G401 (cell line): ENCODE results near the gene RELT. TPM values are rescaled to one million over a fixed set of nuclear protein-coding genes. Genes with fewer than 3 reads are reported as not detected.
A peak's percentile ranks its signal among the peaks of the same experiment; 100 is the strongest.

Experiments used
- DNase-seq: peaks from one replicate; pipeline ENCODE4 v3.0.0-alpha.2; 2015; ENCODE audit warnings: low spot score
- in situ Hi-C: cut with HindIII; loops from 2 replicates; pipeline ENCODE4 v1.10.0; 2016; ENCODE audit warnings: low sequenced_read_pairs, mixed read lengths
- total RNA-seq: library from RNA; depleted of rRNA; stranded (reverse); fragments of >200 nt; shearing (Covaris generic); gene quantifications from 2 replicates; pipeline ENCODE4 v1.2.3, GENCODE V29; 2014

The RELT gene
- total RNA-seq, 1 experiment from 2014 or later = 6.7 TPM

DNA sequence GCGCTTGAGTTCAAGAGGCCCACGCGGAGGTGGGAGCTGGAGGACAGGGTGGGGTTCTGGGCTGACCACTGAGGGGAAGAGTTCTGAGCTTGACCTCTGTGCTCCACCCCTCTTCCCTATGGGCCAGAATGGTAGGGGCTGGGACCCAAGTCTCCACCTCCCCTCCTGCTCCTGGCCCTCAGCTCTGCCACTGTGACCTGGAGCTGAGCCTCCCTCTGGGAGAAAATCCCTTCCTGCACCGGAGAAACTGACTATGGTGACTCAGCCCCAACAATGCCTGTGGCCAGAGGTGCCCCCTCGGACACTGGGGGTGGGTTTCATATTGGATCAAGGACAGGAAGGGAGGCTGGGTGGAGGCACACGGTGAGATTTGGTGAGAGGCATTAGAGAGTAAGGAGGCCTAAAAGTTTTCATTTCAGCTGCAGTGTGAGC is 23.0 kb downstream of the RELT start:
- no peak for DNase-seq
- in situ Hi-C loops = no loop called here

DNA sequence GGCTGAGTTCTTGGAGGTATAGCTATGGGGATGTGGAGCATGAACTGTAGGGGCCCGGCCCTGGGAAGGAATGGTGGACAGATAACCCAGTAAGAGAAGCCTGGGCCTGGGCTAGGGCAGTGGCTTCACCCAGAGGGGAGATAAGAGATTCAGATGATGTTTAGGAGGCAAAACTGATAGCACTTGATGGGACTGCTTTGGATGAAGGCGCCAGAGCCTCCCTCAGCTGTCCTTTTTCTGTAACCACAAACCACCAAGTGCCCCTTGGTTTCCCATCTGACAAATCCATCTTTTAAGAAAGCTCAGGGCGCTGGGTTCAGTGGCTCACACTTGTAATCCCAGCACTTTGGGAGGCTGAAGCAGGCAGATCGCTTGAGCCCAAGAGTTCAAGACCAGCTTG is 23.4 kb downstream of the RELT start:
- DNase-seq = no peak
- in situ Hi-C loops = no loop called here

DNA sequence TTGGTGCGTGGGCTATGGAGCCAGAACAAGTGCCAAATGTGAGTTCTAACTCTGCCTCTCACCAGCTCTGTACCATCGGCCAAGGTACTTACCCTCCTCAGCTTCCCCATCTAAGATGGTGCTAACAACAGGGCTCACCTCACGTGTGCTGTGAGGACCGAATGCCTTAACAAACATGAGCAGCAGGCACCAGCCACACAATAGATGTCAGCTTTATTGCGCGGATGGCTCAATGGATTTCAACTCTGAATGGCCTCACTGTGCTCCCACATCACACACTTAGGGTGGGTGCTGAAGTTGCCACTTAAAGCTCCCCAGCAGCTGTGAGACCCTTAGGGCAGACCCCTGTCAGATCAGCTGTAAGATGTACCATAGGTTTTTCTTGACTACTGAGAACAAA is 24.1 kb downstream of the RELT start:
- no peak for DNase-seq
- in situ Hi-C loops = no loop called here

DNA sequence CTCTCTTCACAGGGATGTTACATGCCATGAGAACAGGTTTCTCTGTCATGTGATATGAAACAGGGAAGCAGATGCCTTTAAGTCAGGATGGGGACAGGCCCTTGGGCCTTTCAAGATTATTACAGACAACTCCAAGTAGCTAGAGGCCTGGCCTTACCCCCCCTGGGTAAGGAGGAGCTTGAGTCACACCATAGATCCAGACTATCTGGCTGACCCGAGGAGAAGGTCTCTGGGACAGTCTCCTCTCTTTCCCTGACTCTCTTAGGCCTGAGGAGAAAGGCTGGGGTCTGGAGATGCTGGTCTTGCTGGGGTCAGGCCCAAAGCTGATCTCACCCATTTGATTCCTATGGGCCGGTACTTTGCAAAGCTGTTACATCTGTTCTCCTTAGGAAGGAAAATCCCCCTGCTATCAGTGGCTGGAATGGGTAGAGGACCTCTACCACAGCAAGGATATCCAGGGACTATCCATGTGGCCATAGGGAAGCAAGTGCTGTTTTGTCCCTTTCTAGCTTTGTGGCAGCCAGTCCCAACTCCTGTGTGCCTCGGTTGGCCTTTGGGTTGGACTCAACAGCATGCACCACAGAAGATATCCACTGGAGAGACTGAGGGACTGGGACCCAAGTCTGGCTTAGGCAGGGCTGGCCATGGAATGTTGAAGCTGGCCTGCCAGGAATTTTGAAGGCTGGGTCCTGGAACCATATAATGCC is 25.2 kb downstream of the RELT start:
- no peak for DNase-seq
- in situ Hi-C loops = no loop called here

DNA sequence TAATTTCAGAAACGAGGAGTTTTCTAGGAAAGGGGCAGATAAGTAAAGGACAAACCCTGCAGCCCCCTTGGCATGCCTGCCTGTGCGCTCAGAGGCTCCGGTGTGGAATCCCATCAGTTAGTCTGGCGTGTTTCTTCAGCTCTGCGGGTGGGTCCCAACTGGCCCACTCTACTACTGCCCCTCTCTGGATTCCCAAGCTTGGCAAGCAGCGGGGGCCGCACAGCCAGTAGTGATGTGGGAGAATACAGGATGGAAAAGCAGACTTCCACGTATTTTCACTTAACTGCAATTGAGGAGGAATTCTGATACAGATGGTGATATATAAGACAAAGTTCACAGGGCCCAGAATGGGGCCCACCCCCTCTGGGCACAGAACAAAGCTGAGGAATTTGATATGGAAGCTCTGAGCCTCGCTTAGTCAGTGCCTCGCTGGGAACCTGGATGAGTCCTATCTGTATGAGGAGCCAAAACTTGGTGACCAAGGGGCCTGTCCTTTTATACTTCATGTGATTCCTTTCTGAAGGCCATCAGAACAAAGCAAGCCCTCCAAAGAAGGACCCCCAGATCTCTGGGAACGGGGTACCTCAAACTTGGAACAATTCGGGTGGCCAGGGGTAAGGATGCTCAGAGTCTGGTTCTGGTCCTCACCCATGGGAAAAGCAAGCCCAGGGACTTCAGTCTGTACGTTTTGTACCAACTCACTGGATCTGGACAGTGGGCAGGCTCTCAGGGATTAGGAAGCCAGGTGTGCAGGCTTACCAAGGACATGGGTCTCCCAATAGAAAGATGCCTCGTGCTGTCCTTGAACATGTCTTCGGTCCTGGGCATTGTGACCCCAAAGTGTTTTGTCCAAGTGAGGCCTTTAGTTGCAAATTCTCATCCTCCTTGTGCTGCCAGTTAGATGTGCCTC is 26.0 kb downstream of the RELT start:
- no peak for DNase-seq

DNA sequence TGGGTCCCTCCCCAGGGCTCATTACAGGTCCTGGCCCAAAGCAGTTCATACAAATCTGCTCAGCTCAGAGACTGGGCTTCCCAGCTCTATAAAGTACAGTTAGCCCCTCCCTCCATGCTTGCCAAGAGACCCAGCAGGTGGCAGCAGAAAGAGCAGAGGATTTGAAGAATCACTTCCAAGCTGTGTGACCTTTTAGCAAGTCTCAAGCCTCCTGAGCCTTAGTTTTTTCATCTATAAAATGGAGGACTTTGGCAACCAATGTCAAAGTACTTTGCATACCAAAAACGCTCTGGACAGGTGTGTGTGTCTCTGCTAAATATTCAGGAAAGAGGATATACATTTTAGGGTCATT is 26.6 kb downstream of the RELT start:
- in situ Hi-C loops = no loop called here

More for the DNA sequence above, 26.0 kb downstream of the RELT start:
- in situ Hi-C loops = no loop called here

DNA sequence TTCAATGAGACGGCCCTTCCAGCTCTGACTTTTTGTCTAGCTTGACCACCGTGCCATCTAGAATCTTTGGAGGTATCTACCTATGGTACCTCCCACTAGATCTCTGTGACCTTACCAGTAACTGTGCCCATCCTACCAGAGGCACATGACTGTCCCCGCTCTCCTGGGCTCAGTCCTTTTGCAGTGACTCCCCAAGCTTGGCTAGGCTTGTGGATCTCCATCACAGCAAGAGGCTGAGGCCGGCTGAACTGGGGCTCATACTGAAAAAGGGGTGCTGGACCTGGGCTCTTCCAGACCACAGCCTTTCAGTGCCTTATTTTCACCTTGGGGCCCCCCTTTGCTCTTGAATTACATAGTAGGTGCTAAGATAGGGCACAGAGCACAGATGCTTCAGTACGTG is 27.3 kb downstream of the RELT start:
- DNase-seq = no peak
- in situ Hi-C loops = no loop called here

More for the DNA sequence above, 26.6 kb downstream of the RELT start:
- DNase-seq = no peak

DNA sequence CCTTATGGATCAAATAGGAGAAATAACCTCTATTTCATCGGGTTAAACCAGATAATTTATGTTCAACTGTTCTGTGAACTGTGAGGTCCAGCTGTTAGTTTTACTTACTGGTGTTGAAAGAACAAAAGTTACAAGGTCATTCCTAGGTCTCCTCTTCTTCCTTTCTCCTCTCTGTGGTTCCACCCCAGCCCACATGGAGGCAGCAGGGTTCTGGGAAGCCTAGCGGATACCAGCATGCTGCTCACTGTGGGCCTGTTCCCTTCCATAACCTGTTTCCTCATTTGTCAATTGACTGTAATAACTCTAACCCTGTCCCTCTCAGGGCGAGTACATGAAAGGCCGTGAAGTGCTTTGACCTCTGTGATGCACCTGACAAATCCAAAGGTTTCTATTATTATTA is 27.8 kb downstream of the RELT start:
- in situ Hi-C loops = no loop called here

GRCh38 chr11:73404506-73405145 is 28.4 kb downstream of the RELT start:
- in situ Hi-C loops = no loop called here
- DNase-seq = no peak

More for the DNA sequence above, 27.8 kb downstream of the RELT start:
- peak; percentile 69 for DNase-seq

DNA sequence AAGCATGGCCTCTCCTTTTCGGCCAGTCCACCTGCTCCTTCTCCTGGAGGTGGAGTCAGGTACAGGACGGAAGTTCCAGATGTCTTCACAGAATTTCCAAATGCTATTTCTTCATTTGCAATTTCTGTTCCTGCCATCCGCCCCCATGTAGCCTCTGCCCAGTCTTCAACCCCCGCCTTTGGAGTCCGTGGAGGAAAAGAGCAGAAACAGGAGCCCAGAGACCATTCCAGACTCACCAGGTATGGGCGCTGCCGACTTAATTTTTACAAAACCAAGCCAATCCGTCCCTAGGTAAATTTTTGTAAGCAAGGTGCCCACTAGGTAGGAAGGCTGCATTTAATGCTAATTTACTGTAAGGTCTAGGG is 28.9 kb downstream of the RELT start:
- in situ Hi-C loops = no loop called here
- DNase-seq = no peak

GRCh38 chr11:73406131-73406530 is 29.9 kb downstream of the RELT start:
- in situ Hi-C loops = no loop called here
- no peak for DNase-seq

DNA sequence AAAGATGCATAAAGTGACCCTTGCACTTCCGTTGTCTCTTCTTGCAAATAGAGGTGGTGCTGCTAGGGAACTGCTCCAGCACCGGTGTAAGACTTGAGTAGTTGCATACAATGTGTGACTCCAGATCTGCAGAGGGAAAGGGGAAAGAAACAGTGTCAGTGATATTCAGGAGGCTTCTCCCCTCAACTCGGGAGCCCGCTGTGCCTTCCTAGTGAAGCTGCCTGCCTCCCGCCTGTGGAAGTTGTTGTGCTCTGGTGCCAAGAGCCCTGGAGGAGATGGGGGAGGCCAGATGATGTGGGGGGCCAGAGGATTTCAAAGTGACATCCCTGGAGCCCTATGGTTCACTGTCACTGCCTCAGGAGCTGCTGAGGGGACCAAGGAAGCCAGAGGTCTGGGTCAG is 30.4 kb downstream of the RELT start:
- in situ Hi-C loops = no loop called here
- no peak for DNase-seq

GRCh38 chr11:73409431-73409830 is 33.2 kb downstream of the RELT start:
- DNase-seq = no peak
- in situ Hi-C loops = no loop called here

GRCh38 chr11:73410627-73411026 is 34.4 kb downstream of the RELT start:
- in situ Hi-C loops = no loop called here
- DNase-seq = no peak

DNA sequence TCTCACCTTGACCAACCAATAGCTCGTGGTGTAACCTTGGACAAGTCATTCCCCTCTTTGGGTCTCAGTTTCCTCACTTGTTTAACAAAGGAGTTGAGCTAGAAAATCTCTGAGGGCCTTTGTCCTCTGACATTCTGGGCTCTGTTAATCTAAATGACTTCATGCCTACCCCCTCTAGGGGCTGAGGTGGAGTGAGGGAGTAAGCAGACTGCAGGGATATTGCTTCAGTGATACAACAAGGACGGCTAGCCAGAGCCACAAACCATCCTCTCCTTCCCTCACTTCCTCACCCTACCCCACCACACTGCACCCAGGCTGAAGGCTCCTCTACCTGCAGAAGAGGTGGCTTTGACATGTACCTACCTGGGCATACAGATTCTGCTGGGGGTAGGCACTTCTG is 34.8 kb downstream of the RELT start:
- no peak for DNase-seq
- in situ Hi-C loops = no loop called here

GRCh38 chr11:73412308-73412707 is 36.1 kb downstream of the RELT start:
- in situ Hi-C loops = no loop called here
- DNase-seq = no peak

DNA sequence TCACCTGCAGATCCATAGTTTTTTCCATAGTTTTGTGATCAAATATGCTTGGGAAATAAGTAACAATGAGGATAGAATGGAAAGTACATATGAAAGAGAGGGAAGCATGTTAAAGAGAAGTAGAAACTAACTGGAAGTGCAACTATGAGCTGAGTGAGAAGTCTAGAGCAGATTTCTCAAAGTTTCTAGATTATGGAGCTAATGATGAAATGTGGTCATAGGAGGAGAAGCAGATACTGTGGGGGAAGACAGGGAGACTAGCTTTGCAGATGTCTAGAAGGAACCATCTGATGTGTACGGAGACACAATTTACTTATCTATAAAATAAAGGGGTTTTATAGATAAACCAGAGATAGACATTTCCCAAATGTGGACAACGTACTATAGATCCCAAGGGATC is 37.1 kb downstream of the RELT start:
- in situ Hi-C loops = no loop called here
- no peak for DNase-seq

- in situ Hi-C loops = no loop called here
These were observed 38.9 kb downstream of the RELT start for GRCh38 chr11:73414977-73415651.

DNA sequence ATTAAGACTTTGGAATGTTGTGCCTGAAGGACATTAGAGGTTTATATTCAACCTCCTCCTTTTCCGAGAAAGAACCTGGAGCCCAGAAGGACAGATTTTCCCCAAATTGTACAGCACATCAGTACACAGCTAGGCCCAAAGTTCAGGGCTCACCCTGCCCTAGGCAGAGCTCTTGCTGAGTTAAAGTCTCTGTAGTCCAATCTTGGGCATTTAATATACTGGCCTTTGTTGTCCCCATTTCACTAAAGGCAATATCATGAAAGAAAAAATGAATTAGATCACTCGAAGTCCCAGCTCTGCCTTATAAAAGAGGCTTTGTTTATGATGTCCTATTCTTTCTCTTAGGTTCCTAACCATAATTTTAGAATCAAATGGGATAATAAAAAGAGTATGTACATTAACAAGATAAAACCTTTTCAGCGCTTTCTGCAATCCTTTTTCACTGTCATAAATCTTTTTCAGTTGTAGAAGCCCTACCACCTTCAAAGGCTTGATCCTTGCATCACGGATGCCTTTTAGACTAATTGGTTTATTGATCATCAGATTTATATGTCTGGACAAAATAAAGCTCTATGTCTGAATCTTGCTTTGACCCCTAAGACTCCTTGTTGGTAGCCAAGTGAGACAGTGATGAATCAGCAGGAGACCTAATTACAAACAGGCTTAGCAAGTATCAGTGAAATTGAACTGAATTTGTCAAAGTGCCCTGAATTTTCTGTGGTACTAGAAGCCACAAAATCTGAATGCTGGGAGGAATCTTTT is 39.8 kb downstream of the RELT start:
- no peak for DNase-seq
- in situ Hi-C loops = no loop called here

More at GRCh38 chr11:73414977-73415651, 38.9 kb downstream of the RELT start:
- peak; percentile 26 for DNase-seq
